GM19099 (cell line): ENCODE results near the gene PCNA.

Experiments
- POLR2A ChIP-seq: IDR thresholded peaks from 3 replicates; pipeline ENCODE4 v1.6.1; 2011; ENCODE audit warnings: low read depth; ENCODE audit not compliant: insufficient read length; ENCODE audit errors: extremely low read depth

The PCNA gene

DNA sequence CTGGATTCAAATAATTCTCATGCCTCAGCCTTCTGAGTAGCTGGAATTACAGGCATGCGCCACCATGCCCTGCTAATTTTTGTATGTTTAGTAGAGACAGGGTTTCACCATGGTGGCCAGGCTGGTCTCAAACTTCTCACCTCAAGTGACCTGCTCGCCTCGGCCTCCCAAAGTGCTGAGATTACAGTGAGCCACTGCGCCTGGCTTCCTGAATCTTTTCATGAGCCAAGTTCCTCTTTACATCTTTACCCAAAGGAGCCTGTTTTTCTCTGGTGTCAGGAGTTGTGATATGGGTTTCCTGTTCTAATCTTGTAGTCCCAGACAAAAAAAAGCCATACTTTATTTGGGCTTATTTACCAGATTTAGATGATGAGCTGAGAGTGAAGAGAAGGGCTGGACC is 34.4 kb downstream of the PCNA start:
- no peak for TF ChIP-seq POLR2A

GRCh38 chr20:5080384-5080877 is 39.3 kb downstream of the PCNA start:
- TF ChIP-seq POLR2A, result no peak

DNA sequence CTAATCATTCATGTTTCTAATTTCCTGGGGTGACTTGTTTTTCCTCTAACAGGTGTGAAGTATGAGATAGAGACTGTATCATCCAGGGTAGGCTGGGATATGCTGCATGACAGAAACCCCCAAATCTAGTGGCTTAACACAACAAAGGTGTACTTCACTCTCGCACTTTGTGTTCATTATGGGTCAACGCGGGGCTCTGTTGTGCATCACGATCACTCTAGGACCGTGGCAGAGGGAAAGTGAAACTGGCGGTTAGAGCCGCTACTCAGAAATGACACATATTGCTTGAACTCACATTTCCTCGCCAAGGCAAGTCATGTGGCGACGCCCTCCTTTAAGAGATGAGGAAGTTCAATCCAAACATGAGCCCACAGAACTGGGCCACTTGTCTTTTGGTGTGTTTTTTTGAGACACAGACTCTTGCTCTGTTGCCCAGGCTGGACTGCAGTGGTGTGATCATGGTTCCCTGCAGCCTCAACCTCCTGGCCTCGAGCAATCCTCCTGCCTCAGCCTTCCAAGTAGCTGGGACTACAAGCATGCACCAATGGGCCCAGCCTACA is 41.3 kb downstream of the PCNA start:
- TF ChIP-seq POLR2A, result no peak

GRCh38 chr20:5077761-5078387 is 41.9 kb downstream of the PCNA start:
- no peak for TF ChIP-seq POLR2A

DNA sequence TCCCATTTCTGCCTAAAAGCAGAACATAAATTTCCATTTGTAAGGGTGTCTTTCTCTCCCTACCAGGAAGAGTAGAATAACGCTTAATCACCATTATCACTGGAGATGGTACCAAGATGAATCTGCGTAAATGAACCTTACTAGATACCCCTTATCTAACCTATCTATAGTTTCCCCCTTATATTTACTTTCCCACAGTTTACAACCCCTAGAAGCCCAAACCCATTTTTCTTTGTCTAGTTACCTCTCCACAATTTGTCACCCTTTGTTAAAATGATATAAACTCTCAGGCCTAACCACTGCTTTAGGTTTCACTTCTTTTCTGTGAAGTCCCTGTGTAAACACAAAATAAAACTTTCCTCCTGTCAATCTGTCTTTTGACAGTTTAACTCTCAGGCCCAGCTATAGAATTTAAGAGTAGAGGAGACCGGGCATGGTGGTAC is 45.5 kb downstream of the PCNA start:
- no peak for TF ChIP-seq POLR2A

DNA sequence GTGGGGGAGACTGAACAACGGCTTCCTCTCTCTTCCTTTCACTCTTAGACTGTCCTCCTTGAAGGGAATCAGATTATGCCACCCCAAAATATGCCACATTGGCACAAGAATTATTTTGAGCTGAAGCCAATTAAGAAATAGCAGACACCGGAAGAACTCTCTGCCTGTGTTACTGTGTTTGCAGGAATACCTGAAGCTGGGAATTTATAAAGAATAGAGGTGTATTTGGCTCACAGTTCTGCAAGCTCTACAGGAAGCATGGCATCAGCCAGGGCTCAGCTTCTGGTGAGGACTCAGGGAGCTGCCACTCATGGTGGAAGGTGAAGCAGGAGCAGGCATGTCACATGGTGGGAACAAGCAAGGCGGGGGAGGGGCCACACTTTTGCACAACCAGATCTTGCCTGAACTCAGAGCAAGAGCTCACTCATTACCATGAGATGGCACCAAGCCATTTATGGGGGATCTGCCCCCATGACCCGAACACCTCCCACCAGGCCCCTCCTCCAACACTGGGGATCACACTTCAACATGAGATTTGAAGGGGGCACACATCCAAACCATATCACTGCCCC is 46.0 kb downstream of the PCNA start:
- no peak for TF ChIP-seq POLR2A

DNA sequence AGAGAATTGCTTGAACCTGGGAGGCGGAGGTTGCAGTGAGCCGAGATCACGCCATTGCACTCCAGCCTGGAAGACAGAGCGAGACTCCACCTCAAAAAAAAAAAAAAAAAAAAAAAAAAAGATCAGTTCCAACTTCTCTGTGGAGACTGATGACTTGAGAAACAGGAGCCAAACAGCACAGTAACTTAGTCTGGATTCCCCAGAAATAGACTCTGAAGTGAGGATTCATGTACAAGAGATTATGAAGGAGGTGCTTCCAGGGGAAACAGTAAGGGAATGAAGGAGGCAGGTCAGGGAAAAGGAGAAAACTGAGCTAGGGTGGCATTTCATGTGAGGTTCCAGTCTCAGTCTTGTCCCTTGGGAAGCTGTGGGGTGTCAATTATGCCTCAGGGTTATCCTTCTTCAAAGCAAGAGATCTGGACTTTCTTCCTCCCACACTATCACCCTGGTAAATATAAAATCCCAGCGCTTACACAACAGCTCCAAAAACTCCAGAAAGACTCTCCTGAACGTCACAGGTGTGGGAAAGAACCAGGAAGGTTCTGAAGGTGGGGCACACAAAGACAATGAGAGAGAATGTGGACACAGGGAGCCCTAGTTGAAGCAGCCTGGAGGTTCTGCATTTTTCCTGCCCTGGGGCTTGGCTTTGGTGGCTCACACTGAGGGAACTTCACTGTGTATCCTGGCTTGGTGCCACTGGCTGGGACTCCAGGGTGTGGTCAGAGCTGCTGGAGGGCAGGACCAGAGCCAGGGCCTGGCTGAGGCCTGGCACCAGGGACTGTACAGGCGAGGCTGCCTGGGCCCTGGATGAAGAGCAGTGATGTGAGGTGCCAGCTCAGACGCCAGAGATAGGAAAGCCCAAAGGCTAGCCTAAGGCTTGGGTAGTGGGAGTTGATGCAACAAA is 46.8 kb downstream of the PCNA start:
- no peak for TF ChIP-seq POLR2A

DNA sequence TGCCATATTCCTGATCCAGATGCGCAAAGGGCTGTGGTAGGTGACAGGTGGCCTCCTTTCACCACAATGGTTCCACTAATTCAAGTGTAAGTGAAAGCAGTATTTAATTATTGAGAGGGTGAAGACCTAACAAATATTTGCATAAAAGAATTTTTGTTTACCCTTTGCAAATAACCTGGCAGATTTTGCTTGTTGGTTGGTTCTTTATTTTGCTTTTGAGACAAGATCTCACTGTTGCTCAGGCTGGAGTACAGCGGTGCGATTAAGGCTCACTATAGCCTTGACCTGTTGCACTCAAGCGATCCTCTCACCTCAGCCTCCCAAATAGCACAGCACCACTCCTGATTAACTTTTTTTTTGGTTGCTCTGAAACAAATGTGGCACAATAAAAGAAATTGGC is 49.2 kb downstream of the PCNA start:
- TF ChIP-seq POLR2A, result no peak

DNA sequence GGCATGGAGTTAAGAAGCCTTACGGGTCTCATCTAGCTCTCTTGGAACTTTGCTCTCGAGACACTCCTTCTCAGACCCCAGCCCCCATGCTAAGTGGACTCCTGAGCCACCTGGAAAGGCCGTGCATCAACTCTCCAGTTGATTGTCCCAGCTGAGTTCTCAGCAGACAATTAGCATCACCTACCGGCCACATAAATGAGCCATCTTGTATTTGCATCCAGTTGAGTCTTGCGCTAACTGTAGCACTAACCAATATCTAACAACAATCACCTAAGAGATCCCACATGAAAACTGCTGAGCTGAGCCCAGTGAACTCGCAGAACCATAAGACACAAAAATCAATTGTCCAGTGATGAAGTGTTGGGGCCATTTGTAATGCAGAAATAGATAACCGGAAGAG is 49.7 kb downstream of the PCNA start:
- TF ChIP-seq POLR2A, result no peak

DNA sequence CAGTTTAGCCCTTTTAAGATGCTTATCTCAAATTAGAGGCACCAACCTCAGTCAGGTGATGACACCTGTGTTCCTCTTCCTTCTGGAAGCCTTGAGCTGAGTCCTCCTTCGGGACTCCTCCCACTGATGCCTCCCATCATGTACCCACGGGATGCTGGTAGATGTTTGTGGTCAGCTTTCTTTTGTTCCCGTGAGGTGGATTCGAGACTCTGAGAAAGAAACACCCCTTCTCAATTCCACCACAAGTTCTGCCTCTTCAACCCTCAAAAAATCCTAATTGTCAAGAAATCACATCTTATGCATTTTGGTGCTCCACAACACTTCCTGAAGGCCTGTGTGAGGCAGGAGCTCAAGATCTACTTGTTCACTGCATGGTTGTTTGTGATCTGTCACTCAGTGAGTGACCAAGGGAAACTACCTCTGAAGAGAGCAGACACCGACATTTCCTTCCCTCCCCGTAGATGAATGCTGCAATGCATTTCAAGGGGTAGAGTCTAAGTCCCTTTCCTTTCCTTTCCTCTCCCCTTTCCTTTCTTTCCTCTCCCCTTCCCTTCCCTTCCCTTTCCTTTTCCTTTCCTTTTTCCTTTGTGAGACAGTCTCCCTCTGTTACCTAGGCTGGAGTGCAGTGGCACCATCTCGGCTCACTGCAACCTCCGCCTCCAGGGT is 50.5 kb downstream of the PCNA start:
- no peak for TF ChIP-seq POLR2A

- no peak for TF ChIP-seq POLR2A
These were observed 51.7 kb downstream of the PCNA start for GRCh38 chr20:5067877-5068645.

GRCh38 chr20:5065879-5066383 is 53.8 kb downstream of the PCNA start:
- TF ChIP-seq POLR2A, result no peak

GRCh38 chr20:5065166-5065878 is 54.4 kb downstream of the PCNA start:
- no peak for TF ChIP-seq POLR2A
